H9 (cell line): Measurements from ENCODE around the gene RPS6KA6. TPM values are rescaled to one million over a fixed set of nuclear protein-coding genes. Genes with fewer than 3 reads are reported as not detected.

ENCODE experiments used
- DNase-seq: peaks from one replicate; pipeline ENCODE4 v3.0.0-alpha.2; 2017
- H2AFZ ChIP-seq: one replicate; pipeline ENCODE4 v1.6.1; 2013; ENCODE audit warnings: mild to moderate bottlenecking, low read length, control low read depth, moderate library complexity
- H2AK5ac ChIP-seq: 2 replicates; pipeline ENCODE4 v1.6.1; 2013; ENCODE audit warnings: low read length, control low read depth, mixed read lengths; ENCODE audit not compliant: insufficient read length
- H2BK120ac ChIP-seq: one replicate; pipeline ENCODE4 v1.6.1; 2013; ENCODE audit warnings: low read depth, mild to moderate bottlenecking, low read length, control low read depth, inconsistent platforms; ENCODE audit not compliant: poor library complexity, severe bottlenecking
- H2BK12ac ChIP-seq: 2 replicates; pipeline ENCODE4 v1.6.1; 2013; ENCODE audit warnings: low read length, control low read depth, mixed read lengths, low read depth; ENCODE audit not compliant: insufficient read length
- H2BK15ac ChIP-seq: 2 replicates; pipeline ENCODE4 v1.6.1; 2013; ENCODE audit warnings: low read depth, low read length, control low read depth
- H2BK20ac ChIP-seq: one replicate; pipeline ENCODE4 v1.6.1; 2013; ENCODE audit warnings: low read depth, mild to moderate bottlenecking, low read length, control low read depth, inconsistent platforms; ENCODE audit not compliant: poor library complexity, severe bottlenecking
- H2BK5ac ChIP-seq: 2 replicates; pipeline ENCODE4 v1.6.1; 2013; ENCODE audit warnings: low read length, control low read depth, mixed read lengths; ENCODE audit not compliant: insufficient read length
- H3K14ac ChIP-seq: 2 replicates; pipeline ENCODE4 v1.6.1; 2013; ENCODE audit warnings: low read length, control low read depth; ENCODE audit not compliant: insufficient read depth
- H3K18ac ChIP-seq: 2 replicates; pipeline ENCODE4 v1.6.1; 2013; ENCODE audit warnings: low read depth, mild to moderate bottlenecking, mixed read lengths, low read length, control low read depth; ENCODE audit not compliant: insufficient read length
- H3K23ac ChIP-seq: 2 replicates; pipeline ENCODE4 v1.6.1; 2013; ENCODE audit warnings: low read length, control low read depth, mixed read lengths, low read depth; ENCODE audit not compliant: insufficient read length
- H3K23me2 ChIP-seq: 2 replicates; pipeline ENCODE4 v1.6.1; 2013; ENCODE audit warnings: low read depth, mild to moderate bottlenecking, mixed read lengths, low read length, control low read depth; ENCODE audit not compliant: insufficient read length, poor library complexity, severe bottlenecking
- H3K27ac ChIP-seq: 2 replicates; pipeline ENCODE4 v1.5.1; 2013; ENCODE audit warnings: low read length, control low read depth, mixed read lengths, low read depth; ENCODE audit not compliant: insufficient read length
- H3K27me3 ChIP-seq: 2 replicates; pipeline ENCODE4 v1.6.1; 2013; ENCODE audit warnings: low read length, control low read depth, inconsistent platforms; ENCODE audit not compliant: insufficient read depth
- H3K4ac ChIP-seq: 2 replicates; pipeline ENCODE4 v1.6.1; 2013; ENCODE audit warnings: low read depth, mild to moderate bottlenecking, control low read depth, inconsistent platforms, low read length, moderate library complexity
- H3K4me1 ChIP-seq: 2 replicates; pipeline ENCODE4 v1.6.1; 2013; ENCODE audit warnings: low read length, control low read depth, inconsistent platforms; ENCODE audit not compliant: insufficient read depth
- H3K4me2 ChIP-seq: 2 replicates; pipeline ENCODE4 v1.6.1; 2013; ENCODE audit warnings: low read length, control low read depth, mixed read lengths; ENCODE audit not compliant: insufficient read length, insufficient read depth
- H3K56ac ChIP-seq: 2 replicates; pipeline ENCODE4 v1.6.1; 2013; ENCODE audit warnings: low read depth, mild to moderate bottlenecking, mixed read lengths, low read length, control low read depth; ENCODE audit not compliant: insufficient read length
- H3K79me1 ChIP-seq: 2 replicates; pipeline ENCODE4 v1.6.1; 2013; ENCODE audit warnings: low read depth, mild to moderate bottlenecking, moderate library complexity, low read length, control low read depth, inconsistent platforms; ENCODE audit not compliant: insufficient read depth, poor library complexity, severe bottlenecking
- H3K79me2 ChIP-seq: 2 replicates; pipeline ENCODE4 v1.6.1; 2013; ENCODE audit warnings: low read length, control low read depth, inconsistent platforms; ENCODE audit not compliant: insufficient read depth
- H3K9ac ChIP-seq: 2 replicates; pipeline ENCODE4 v1.6.1; 2013; ENCODE audit warnings: low read length, control low read depth, mixed read lengths; ENCODE audit not compliant: insufficient read length; ENCODE audit errors: extremely low read depth
- H3K9me3 ChIP-seq: one replicate; pipeline ENCODE4 v1.6.1; 2013; ENCODE audit warnings: low read depth, low read length, inconsistent platforms; ENCODE audit not compliant: control insufficient read depth
- H3T11ph ChIP-seq: one replicate; pipeline ENCODE4 v1.6.1; 2013; ENCODE audit warnings: mild to moderate bottlenecking, low read length, control low read depth, inconsistent platforms
- H4K20me1 ChIP-seq: one replicate; pipeline ENCODE4 v1.6.1; 2013; ENCODE audit not compliant: control insufficient read depth, insufficient read length, insufficient read depth
- H4K5ac ChIP-seq: 2 replicates; pipeline ENCODE4 v1.6.1; 2013; ENCODE audit warnings: low read depth, mild to moderate bottlenecking, mixed read lengths, low read length, control low read depth; ENCODE audit not compliant: insufficient read length
- H4K8ac ChIP-seq: replicated peaks from 2 replicates; pipeline ENCODE4 v1.6.1; 2013; ENCODE audit warnings: low read length, control low read depth, mixed read lengths, low read depth; ENCODE audit not compliant: insufficient read length
- H4K91ac ChIP-seq: 2 replicates; pipeline ENCODE4 v1.6.1; 2013; ENCODE audit warnings: low read depth, mild to moderate bottlenecking, moderate library complexity, mixed read lengths, low read length, control low read depth; ENCODE audit not compliant: insufficient read length
- H3K27ac Mint-ChIP-seq, 3 experiments: 2 replicates in 2 of 3; 3 replicates in 1 of 3; pipeline ENCODE4 v1.8.0; 2020 to 2021; ENCODE audit warnings: mixed read lengths in 3 of 3, mild to moderate bottlenecking in 1 of 3, moderate library complexity in 1 of 3
- H3K27me3 Mint-ChIP-seq: 2 replicates; pipeline ENCODE4 v1.8.0; 2021; ENCODE audit warnings: low read depth, mild to moderate bottlenecking, moderate library complexity, mixed read lengths
- H3K36me3 Mint-ChIP-seq, 3 experiments: 2 replicates in 2 of 3; 3 replicates in 1 of 3; pipeline ENCODE4 v1.8.0; 2020 to 2021; ENCODE audit warnings: low read depth in 3 of 3, mixed read lengths in 3 of 3; ENCODE audit not compliant: insufficient read depth in 1 of 3
- H3K4me1 Mint-ChIP-seq, 2 experiments: 2 replicates each; pipeline ENCODE4 v1.8.0; 2020; ENCODE audit warnings: mixed read lengths in 2 of 2
- H3K4me3 Mint-ChIP-seq, 2 experiments: 2 replicates in 1 of 2; 3 replicates in 1 of 2; pipeline ENCODE4 v1.8.0; 2020 to 2021; ENCODE audit warnings: mild to moderate bottlenecking in 2 of 2, mixed read lengths in 2 of 2, moderate library complexity in 1 of 2
- H3K9me3 Mint-ChIP-seq, 2 experiments: 2 replicates in 1 of 2; 3 replicates in 1 of 2; pipeline ENCODE4 v1.8.0; 2020; ENCODE audit warnings: mild to moderate bottlenecking in 2 of 2, mixed read lengths in 2 of 2, moderate library complexity in 1 of 2
- CTCF ChIP-seq: fragments of 200-600 bp; sonication (generic); conservative IDR thresholded peaks from 3 replicates; pipeline ENCODE4 v1.8.0; 2021; ENCODE audit warnings: antibody characterized with exemption, mild to moderate bottlenecking
- WGBS: extraction: QIAGEN DNeasy Blood & Tissue Kit; methylation state at CpG from one replicate; pipeline ENCODE4 v1.1.7; 2013; ENCODE audit warnings: missing lambda C conversion rate, low lambda C conversion rate, mixed read lengths; ENCODE audit not compliant: insufficient read length; ENCODE audit errors: extremely low coverage; 5-methylcytosine and 5-hydroxymethylcytosine counted together
- total RNA-seq: library from RNA; stranded (reverse); gene quantifications from 2 replicates; pipeline ENCODE4 v1.2.1, GENCODE V29; 2021

RPS6KA6 gene
- total RNA-seq, 1 experiment from 2014 or later = 12.1 TPM

GRCh38 chrX:84155938-84156337, 32.1 kb downstream of the RPS6KA6 start:
- H3K23ac ChIP-seq = no peak overlapping the region
- H3K23me2 ChIP-seq = no peaks in the 10 kb centered on the region
- no peaks in the 10 kb centered on the region for H3K4me1 ChIP-seq
- H3K56ac ChIP-seq = no peak overlapping the region
- H2BK5ac ChIP-seq = no peak overlapping the region
- H3K27me3 Mint-ChIP-seq = no peaks in the 10 kb centered on the region
- TF ChIP-seq CTCF = no peak
- H2BK12ac ChIP-seq = no peak overlapping the region
- no peak overlapping the region for H3K9ac ChIP-seq
- no peak overlapping the region for H3K4me3 Mint-ChIP-seq
- H2AFZ ChIP-seq = no peak overlapping the region
- H3K4me2 ChIP-seq = no peak overlapping the region
- H3K4ac ChIP-seq = no peak overlapping the region
- H4K91ac ChIP-seq = no peak overlapping the region
- H2BK120ac ChIP-seq = no peak overlapping the region
- H3K27ac Mint-ChIP-seq = no peak overlapping the region
- H4K20me1 ChIP-seq = no peaks in the 10 kb centered on the region
- no peaks in the 10 kb centered on the region for H3K27me3 ChIP-seq
- H3T11ph ChIP-seq = no peak overlapping the region
- no peak overlapping the region for H4K8ac ChIP-seq
- H3K9me3 ChIP-seq = peaks cover 12% of the 10 kb centered on the region
- WGBS = no CpG with 5 or more reads among the region's 3 CpGs
- peaks cover 0 to 3% (median 0%) of the 10 kb centered on the region in 3 experiments; a peak in 1 of 7 replicates for H3K36me3 Mint-ChIP-seq
- H3K4me1 Mint-ChIP-seq = no peaks in the 10 kb centered on the region
- no peak overlapping the region for H2BK15ac ChIP-seq
- H4K5ac ChIP-seq = no peak overlapping the region
- H3K18ac ChIP-seq = no peak overlapping the region
- no peaks in the 10 kb centered on the region for H3K79me2 ChIP-seq
- DNase-seq = no peak
- H3K9me3 Mint-ChIP-seq = peaks cover 26 to 28% of the 10 kb centered on the region in 2 experiments
- H3K79me1 ChIP-seq = no peaks in the 10 kb centered on the region
- no peak overlapping the region for H2BK20ac ChIP-seq
- H3K14ac ChIP-seq = no peak overlapping the region
- no peak overlapping the region for H2AK5ac ChIP-seq
- H3K27ac ChIP-seq = no peak overlapping the region
